Parathyroid adenoma (tissue), 2 donors: ENCODE results near the gene WIPF3.

Experiments
- H2AFZ ChIP-seq: fragments of 300-600 bp; sonication (generic); one replicate; pipeline ENCODE4 v1.7.0; 2017; ENCODE audit warnings: antibody characterized with exemption, mild to moderate bottlenecking
- H3K27ac ChIP-seq: fragments of 300-600 bp; sonication (generic); one replicate; pipeline ENCODE4 v1.7.0; 2017
- H3K27me3 ChIP-seq: fragments of 300-600 bp; sonication (generic); one replicate; pipeline ENCODE4 v1.7.0; 2017; ENCODE audit warnings: low read length; ENCODE audit not compliant: control insufficient read depth, insufficient read depth
- H3K36me3 ChIP-seq: fragments of 300-600 bp; sonication (generic); one replicate; pipeline ENCODE4 v1.7.0; 2017; ENCODE audit warnings: low read length; ENCODE audit not compliant: control insufficient read depth, insufficient read depth
- H3K4me1 ChIP-seq: fragments of 300-600 bp; sonication (generic); one replicate; pipeline ENCODE4 v1.7.0; 2017; ENCODE audit warnings: control low read depth
- H3K4me2 ChIP-seq: fragments of 300-600 bp; sonication (generic); one replicate; pipeline ENCODE4 v1.7.0; 2017; ENCODE audit warnings: low read length
- H3K4me3 ChIP-seq: fragments of 300-600 bp; sonication (generic); one replicate; pipeline ENCODE4 v1.7.0; 2017; ENCODE audit warnings: low read depth, low read length
- H3K79me2 ChIP-seq: fragments of 300-600 bp; sonication (generic); one replicate; pipeline ENCODE4 v1.7.0; 2017; ENCODE audit warnings: control low read depth
- H3K9ac ChIP-seq: fragments of 300-600 bp; sonication (generic); one replicate; pipeline ENCODE4 v1.7.0; 2017; ENCODE audit warnings: mild to moderate bottlenecking
- H3K9me3 ChIP-seq: fragments of 300-600 bp; sonication (generic); one replicate; pipeline ENCODE4 v1.7.0; 2017; ENCODE audit warnings: low read length; ENCODE audit not compliant: control insufficient read depth
- CTCF ChIP-seq: fragments of 300-600 bp; sonication (generic); IDR thresholded peaks from one replicate; pipeline ENCODE4 v1.7.0; 2017; ENCODE audit warnings: antibody characterized with exemption, mild to moderate bottlenecking
- donor health status: primary hyperparathyroidism.

Gene WIPF3

GRCh38 chr7:29962035-29962434, 155.7 kb downstream of the WIPF3 start:
- H3K9me3 ChIP-seq, result no peaks in the 10 kb centered on the region
- no peak overlapping the region for H2AFZ ChIP-seq
- no peak overlapping the region for H3K9ac ChIP-seq
- H3K4me1 ChIP-seq, result no peaks in the 10 kb centered on the region
- H3K79me2 ChIP-seq, result peaks cover 6% of the 10 kb centered on the region
- no peak for TF ChIP-seq CTCF
- H3K27me3 ChIP-seq, result no peaks in the 10 kb centered on the region
- H3K4me2 ChIP-seq, result no peak overlapping the region
- H3K4me3 ChIP-seq, result no peak overlapping the region
- no peak overlapping the region for H3K27ac ChIP-seq
- H3K36me3 ChIP-seq, result no peaks in the 10 kb centered on the region

- Histone ChIP-seq H3K79me2 (peaks cover 4% of the 10 kb centered on the region), H3K36me3 (no peaks in the 10 kb centered on the region), H3K27ac (no peak overlapping the region), H3K4me3 (no peak overlapping the region), H3K4me1 (peaks cover 2% of the 10 kb centered on the region), H2AFZ (no peak overlapping the region), H3K27me3 (no peaks in the 10 kb centered on the region), H3K9me3 (no peaks in the 10 kb centered on the region), H3K4me2 (no peak overlapping the region), H3K9ac (no peak overlapping the region)
- no peak for TF ChIP-seq CTCF
These were observed 158.7 kb downstream of the WIPF3 start for GRCh38 chr7:29965030-29965429.
